ENCODE results near the gene KCNH1. TPM values are rescaled to one million over a fixed set of nuclear protein-coding genes. Genes with fewer than 3 reads are reported as not detected.
A peak's percentile ranks its signal among the peaks of the same experiment; 100 is the strongest.

KCNH1 gene
- total and polyA plus RNA-seq, 2 of the 4 experiments (the other 2 are of a cell fraction) = 0.27 to 0.54 TPM

DNA sequence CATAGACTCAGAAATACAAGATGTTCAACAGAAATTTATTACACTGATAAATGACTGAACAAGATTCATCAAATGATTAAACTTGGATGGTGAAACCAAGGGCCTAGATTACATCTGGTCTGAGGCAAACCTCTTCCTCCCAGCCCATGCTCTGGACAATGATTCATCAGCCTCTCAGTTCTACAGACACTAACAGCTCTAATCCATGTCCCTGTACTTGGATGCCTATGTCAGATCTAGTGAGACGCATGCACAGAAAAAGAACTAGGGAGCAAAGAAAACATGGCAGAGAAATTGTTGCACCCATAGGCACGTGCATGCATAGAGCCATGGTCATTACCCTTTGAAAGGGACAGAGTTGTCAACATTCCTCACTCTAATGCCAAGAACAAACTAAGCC, 250.1 kb downstream of the KCNH1 start:
- H3K4me1 ChIP-seq (ENCODE audit: control insufficient read depth, insufficient read depth, low read length) = no peaks in the 10 kb centered on the region
- no peak overlapping the region for H3K4ac ChIP-seq (ENCODE audit: low read depth, low read length)
- no TSS peak for BruUV-seq (replicated peaks)
- H3K9ac ChIP-seq (ENCODE audit: low read depth, low read length) = no peak overlapping the region
- no peak overlapping the region for H2BK15ac ChIP-seq (ENCODE audit: low read depth, low read length)
- no peak overlapping the region for H4K8ac ChIP-seq (ENCODE audit: low read depth in 2 of 2, low read length in 2 of 2)
- intact Hi-C loops (cut with micrococcal nuclease) = no loop called here
- ATAC-seq (ENCODE audit: low read depth) (no peak), DNase-seq (peak; percentile 7)
- H3K27ac ChIP-seq (ENCODE audit: insufficient read depth, low read length) = no peak overlapping the region
- no peak overlapping the region for H2BK120ac ChIP-seq (ENCODE audit: low read depth, low read length)
- H3K27me3 ChIP-seq (ENCODE audit: control insufficient read depth, insufficient read depth, low read length) = no peaks in the 10 kb centered on the region
- H3K14ac ChIP-seq (replicated peaks; ENCODE audit: low read depth, low read length) = no peak overlapping the region
- H3K18ac ChIP-seq (ENCODE audit: low read depth, low read length) = no peak overlapping the region
- H2AK5ac ChIP-seq (ENCODE audit: low read depth, low read length) = no peak overlapping the region
- H2BK20ac ChIP-seq (ENCODE audit: low read depth, low read length) = no peak overlapping the region
- no peak overlapping the region for H3K4me2 ChIP-seq (ENCODE audit: low read depth, low read length)
- dilution Hi-C loops (cut with HindIII; ENCODE audit: low sequenced_read_pairs, unreplicated experiment) = no loop called here
- no CpG with 5 or more reads among the region's 2 CpGs for WGBS, 2 experiments (ENCODE audit: extremely low coverage in 2 of 2, insufficient read length in 1 of 2)
- H4K91ac ChIP-seq (ENCODE audit: insufficient read depth, low read depth, low read length) = no peak overlapping the region
- H2AFZ ChIP-seq (replicated peaks; ENCODE audit: low read length, poor library complexity) = no peak overlapping the region
- H3K23ac ChIP-seq (ENCODE audit: low read depth, low read length) = no peak overlapping the region
- in situ Hi-C loops (cut with MboI; ENCODE audit: low sequenced_read_pairs) = no loop called here
- no peak overlapping the region for H3K56ac ChIP-seq (ENCODE audit: extremely low read depth, insufficient read depth, low read length)
- H3K79me1 ChIP-seq (ENCODE audit: low read depth in 1 of 2, low read length in 2 of 2) = no peaks in the 10 kb centered on the region
- H3K36me3 ChIP-seq (ENCODE audit: control insufficient read depth, insufficient read depth, low read length) = no peaks in the 10 kb centered on the region
- no peak overlapping the region for H4K5ac ChIP-seq (ENCODE audit: low read depth, low read length)
- no peaks in the 10 kb centered on the region for H3K9me3 ChIP-seq (ENCODE audit: control insufficient read depth, insufficient read depth, low read length)
- ChIA-PET POLR2A (ENCODE audit: unreplicated experiment) (no interaction called here), CTCF (interaction anchor here (1.3 kb wide), 1 partner anchor 300 kb away, joined by 3 read pairs; no protein-coding TSS in a partner anchor)
- no peak overlapping the region for H2AK9ac ChIP-seq (replicated peaks; ENCODE audit: low read depth, low read length, poor library complexity)
- no peaks in the 10 kb centered on the region for H3K9me1 ChIP-seq (ENCODE audit: insufficient read depth, low read length)
- H2BK5ac ChIP-seq (ENCODE audit: low read depth, low read length, poor library complexity, severe bottlenecking) = no peak overlapping the region
- H4K20me1 ChIP-seq (ENCODE audit: insufficient read depth, low read length) = no peaks in the 10 kb centered on the region
- H3K4me3 ChIP-seq (ENCODE audit: insufficient read depth, low read depth, low read length) = no peak overlapping the region
- TF ChIP-seq CEBPB (IDR thresholded peaks at IDR 0.05; ENCODE audit: low read depth, low read length) = 0 out of 2 replicates have a peak, but pooled peaks have one; percentile 11
- TF ChIP-seq, protein P1, sequence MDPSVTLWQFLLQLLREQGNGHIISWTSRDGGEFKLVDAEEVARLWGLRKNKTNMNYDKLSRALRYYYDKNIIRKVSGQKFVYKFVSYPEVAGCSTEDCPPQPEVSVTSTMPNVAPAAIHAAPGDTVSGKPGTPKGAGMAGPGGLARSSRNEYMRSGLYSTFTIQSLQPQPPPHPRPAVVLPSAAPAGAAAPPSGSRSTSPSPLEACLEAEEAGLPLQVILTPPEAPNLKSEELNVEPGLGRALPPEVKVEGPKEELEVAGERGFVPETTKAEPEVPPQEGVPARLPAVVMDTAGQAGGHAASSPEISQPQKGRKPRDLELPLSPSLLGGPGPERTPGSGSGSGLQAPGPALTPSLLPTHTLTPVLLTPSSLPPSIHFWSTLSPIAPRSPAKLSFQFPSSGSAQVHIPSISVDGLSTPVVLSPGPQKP (IDR thresholded peaks at IDR 0.05; ENCODE audit: borderline replicate concordance, low read depth, low read length) = no peak
